Measurements from ENCODE around the gene NPAS3. TPM values are rescaled to one million over a fixed set of nuclear protein-coding genes. Genes with fewer than 3 reads are reported as not detected.

Gene NPAS3
- polyA plus RNA-seq, 2 of the 4 experiments (the other 2 are of a cell fraction), result not detected

DNA sequence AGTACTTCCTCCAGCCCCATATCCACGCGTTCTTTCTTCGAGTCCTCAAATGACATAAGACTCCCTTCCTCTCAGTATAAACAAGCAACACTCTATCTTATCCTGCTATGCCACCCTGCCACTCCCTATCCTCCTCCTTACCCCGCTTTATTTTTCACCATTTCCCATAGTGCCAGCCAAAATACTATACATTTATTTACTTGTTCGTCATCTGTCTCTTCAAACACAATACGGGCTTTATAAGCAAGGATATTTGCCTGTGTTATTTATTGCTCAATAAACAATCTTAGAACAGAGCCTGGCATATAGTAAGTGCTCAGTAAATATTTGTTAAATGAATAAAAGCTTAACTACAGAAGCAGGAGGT is 567.3 kb downstream of the NPAS3 start:
- no peak overlapping the region for H3K27ac ChIP-seq
- CTCF ChIA-PET, result no interaction called here
- no peak for TF ChIP-seq TFCP2L1 (CRISPR knock-in tag; IDR thresholded peaks at IDR 0.05)
- no peak for TF ChIP-seq ZSCAN20 (CRISPR knock-in tag; IDR thresholded peaks at IDR 0.05)
- TF ChIP-seq POLR2A (IDR thresholded peaks at IDR 0.05; ENCODE audit: low read length), result no peak
- no peak for TF ChIP-seq RFX5 (IDR thresholded peaks at IDR 0.05)
- TF ChIP-seq POLR2AphosphoS2 (conservative IDR thresholded peaks at IDR 0.05; ENCODE audit: low read length), result no peak
- no peak for TF ChIP-seq BCL3 (IDR thresholded peaks at IDR 0.05)
- no peak for TF ChIP-seq HDAC2 (IDR thresholded peaks at IDR 0.05)
- TF ChIP-seq ESRRA (IDR thresholded peaks at IDR 0.05; ENCODE audit: borderline replicate concordance, low read length), result no peak
- TF ChIP-seq RAD21 (conservative IDR thresholded peaks at IDR 0.05 in 1 of 2, IDR thresholded peaks at IDR 0.05 in 1 of 2), result no peak
- TF ChIP-seq CEBPB (IDR thresholded peaks at IDR 0.05), result no peak
- DNase-seq (ENCODE audit: low read depth in 1 of 2, low spot score in 1 of 2) (no peak), FAIRE-seq (no peak), ATAC-seq (no peak)
- no peak overlapping the region for H3K4me2 ChIP-seq
- WGBS (ENCODE audit: missing lambda C conversion rate), result 26% methylated on average over 6 of the region's 6 CpGs
- no peaks in the 10 kb centered on the region for H3K4me1 ChIP-seq
- POLR2A ChIA-PET, result no interaction called here
- no peaks in the 10 kb centered on the region for H3K9me3 ChIP-seq
- no peak overlapping the region for H3K4me3 ChIP-seq

DNA sequence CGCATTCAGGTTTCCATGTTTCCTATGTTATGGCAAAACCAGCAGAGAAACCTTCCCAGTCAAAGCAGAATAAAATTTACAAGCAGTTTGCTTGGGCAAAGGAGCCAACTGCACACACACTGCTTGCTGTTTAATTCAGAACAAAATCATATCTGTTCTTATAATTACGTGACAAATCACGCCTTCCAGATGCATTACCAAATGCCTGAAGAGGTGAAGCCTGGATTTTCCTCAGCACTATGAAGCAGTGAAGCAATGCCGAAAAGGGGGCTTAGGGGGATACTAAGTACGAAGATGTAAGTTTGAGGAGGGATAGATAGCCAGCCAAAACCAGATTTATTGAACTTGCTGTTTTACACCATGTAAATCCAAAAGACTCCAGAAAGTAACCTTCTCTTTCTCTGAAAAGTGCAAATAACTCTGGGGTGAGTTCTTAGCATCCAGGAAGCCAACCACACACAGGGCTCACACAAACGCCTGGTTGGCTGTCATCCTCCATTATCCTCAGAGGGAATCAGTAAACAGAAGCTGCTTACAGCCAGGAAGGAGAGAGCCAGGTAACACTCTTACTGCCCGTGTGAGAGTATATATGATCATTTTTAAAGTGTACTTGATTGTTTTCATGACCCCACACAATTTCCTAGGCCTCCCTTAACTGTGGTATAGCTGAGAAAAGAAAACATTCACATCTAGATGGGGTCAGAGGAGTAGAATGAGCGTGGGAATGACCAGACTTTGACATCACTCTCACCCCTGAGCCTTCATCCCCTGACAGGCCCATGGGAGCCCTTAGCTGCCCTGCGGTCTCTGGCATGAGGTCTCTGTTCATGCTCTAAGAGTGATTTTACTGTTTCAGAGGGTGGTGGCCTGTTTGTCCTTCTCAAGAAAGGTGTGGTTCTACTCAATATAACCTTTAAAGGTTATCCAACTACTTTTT is 569.7 kb downstream of the NPAS3 start:
- CTCF ChIA-PET, result interaction anchor here (0.7 kb wide), 1 partner anchor 30 kb away, joined by 3 read pairs; no protein-coding TSS in a partner anchor
- Histone ChIP-seq H3K4me3 (no peak overlapping the region), H3K27ac (no peak overlapping the region), H3K4me1 (no peaks in the 10 kb centered on the region), H3K4me2 (no peak overlapping the region), H3K9me3 (no peaks in the 10 kb centered on the region)
- POLR2A ChIA-PET, result no interaction called here
- FAIRE-seq, result no peak
- WGBS (ENCODE audit: missing lambda C conversion rate), result 10% methylated on average over 9 of the region's 9 CpGs
- TF ChIP-seq RAD21 (conservative IDR thresholded peaks at IDR 0.05 in 1 of 2, IDR thresholded peaks at IDR 0.05 in 1 of 2) (no peak), CHD4 (IDR thresholded peaks at IDR 0.05; ENCODE audit: borderline replicate concordance) (no peak), KDM1A (IDR thresholded peaks at IDR 0.05; ENCODE audit: low read depth) (no peak), SMC3 (IDR thresholded peaks at IDR 0.05) (no peak), JUN (IDR thresholded peaks at IDR 0.05) (no peak), HOXB13 (CRISPR knock-in tag; IDR thresholded peaks at IDR 0.05; ENCODE audit: low read depth) (no peak), RCOR1 (IDR thresholded peaks at IDR 0.05; ENCODE audit: low read depth, low read length) (no peak), POLR2A (IDR thresholded peaks at IDR 0.05; ENCODE audit: low read length) (no peak), CHD2 (IDR thresholded peaks at IDR 0.05; ENCODE audit: low read length, partially characterized antibody) (no peak), REST (IDR thresholded peaks at IDR 0.05) (no peak), PHF8 (IDR thresholded peaks at IDR 0.05; ENCODE audit: borderline replicate concordance, low read depth) (no peak), MAZ (IDR thresholded peaks at IDR 0.05; ENCODE audit: borderline replicate concordance, low read depth, low read length) (no peak), RNF2 (IDR thresholded peaks at IDR 0.05; ENCODE audit: borderline replicate concordance, low read depth) (no peak), TP53 (CRISPR knock-in tag; IDR thresholded peaks at IDR 0.05) (no peak)
- TF ChIP-seq, protein P1, sequence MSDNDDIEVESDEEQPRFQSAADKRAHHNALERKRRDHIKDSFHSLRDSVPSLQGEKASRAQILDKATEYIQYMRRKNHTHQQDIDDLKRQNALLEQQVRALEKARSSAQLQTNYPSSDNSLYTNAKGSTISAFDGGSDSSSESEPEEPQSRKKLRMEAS (IDR thresholded peaks at IDR 0.05), result no peak
- DNase-seq (ENCODE audit: low read depth in 1 of 2, low spot score in 1 of 2), result no peak
- ATAC-seq, result no peak

Measured in A549 (cell line).